HEK293T (cell line): ENCODE measurements around the gene NME4.

Experiments used
- ARNT ChIP-seq: fragments of 450-650 bp; IDR thresholded peaks from 2 replicates; pipeline ENCODE4 v1.6.1; 2017; ENCODE audit warnings: mild to moderate bottlenecking
- BHLHE40 ChIP-seq: fragments of 450-650 bp; IDR thresholded peaks from 2 replicates; pipeline ENCODE4 v1.6.1; 2016; ENCODE audit warnings: mild to moderate bottlenecking, moderate library complexity, borderline replicate concordance
- CTBP1 ChIP-seq: fragments of 450-650 bp; IDR thresholded peaks from 2 replicates; pipeline ENCODE4 v1.6.1; 2016; ENCODE audit warnings: borderline replicate concordance
- ELF4 ChIP-seq: fragments of 450-650 bp; IDR thresholded peaks from 2 replicates; pipeline ENCODE4 v1.6.1; 2017; ENCODE audit warnings: antibody characterized with exemption
- FOXK2 ChIP-seq: fragments of 450-650 bp; IDR thresholded peaks from 2 replicates; pipeline ENCODE4 v1.6.1; 2016; ENCODE audit warnings: mild to moderate bottlenecking
- FOXM1 ChIP-seq: fragments of 450-650 bp; IDR thresholded peaks from 2 replicates; pipeline ENCODE4 v1.6.1; 2017; ENCODE audit warnings: mild to moderate bottlenecking, borderline replicate concordance
- NFRKB ChIP-seq: fragments of 450-650 bp; IDR thresholded peaks from 2 replicates; pipeline ENCODE4 v1.6.1; 2016; ENCODE audit warnings: mild to moderate bottlenecking, moderate library complexity
- SUZ12 ChIP-seq: fragments of 450-650 bp; IDR thresholded peaks from 2 replicates; pipeline ENCODE4 v1.6.1; 2016; ENCODE audit warnings: mild to moderate bottlenecking
- TARDBP ChIP-seq: fragments of 450-650 bp; IDR thresholded peaks from 2 replicates; pipeline ENCODE4 v1.6.1; 2016
- TF ChIP-seq, protein P1 (sequence below): fragments of 450-650 bp; IDR thresholded peaks from 2 replicates; pipeline ENCODE4 v1.6.1; 2016

- TF ChIP-seq ELF4 (no peak), FOXK2 (no peak), SUZ12 (no peak), ARNT (no peak), FOXM1 (no peak), NFRKB (no peak), CTBP1 (no peak), TARDBP (no peak), BHLHE40 (no peak)
- TF ChIP-seq, protein P1, sequence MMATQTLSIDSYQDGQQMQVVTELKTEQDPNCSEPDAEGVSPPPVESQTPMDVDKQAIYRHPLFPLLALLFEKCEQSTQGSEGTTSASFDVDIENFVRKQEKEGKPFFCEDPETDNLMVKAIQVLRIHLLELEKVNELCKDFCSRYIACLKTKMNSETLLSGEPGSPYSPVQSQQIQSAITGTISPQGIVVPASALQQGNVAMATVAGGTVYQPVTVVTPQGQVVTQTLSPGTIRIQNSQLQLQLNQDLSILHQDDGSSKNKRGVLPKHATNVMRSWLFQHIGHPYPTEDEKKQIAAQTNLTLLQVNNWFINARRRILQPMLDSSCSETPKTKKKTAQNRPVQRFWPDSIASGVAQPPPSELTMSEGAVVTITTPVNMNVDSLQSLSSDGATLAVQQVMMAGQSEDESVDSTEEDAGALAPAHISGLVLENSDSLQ: no peak
Measured at GRCh38 chr16:373848-374615, 23.0 kb upstream of the NME4 start.
